Measurements from ENCODE around the gene SNAP25.

SNAP25 gene

DNA sequence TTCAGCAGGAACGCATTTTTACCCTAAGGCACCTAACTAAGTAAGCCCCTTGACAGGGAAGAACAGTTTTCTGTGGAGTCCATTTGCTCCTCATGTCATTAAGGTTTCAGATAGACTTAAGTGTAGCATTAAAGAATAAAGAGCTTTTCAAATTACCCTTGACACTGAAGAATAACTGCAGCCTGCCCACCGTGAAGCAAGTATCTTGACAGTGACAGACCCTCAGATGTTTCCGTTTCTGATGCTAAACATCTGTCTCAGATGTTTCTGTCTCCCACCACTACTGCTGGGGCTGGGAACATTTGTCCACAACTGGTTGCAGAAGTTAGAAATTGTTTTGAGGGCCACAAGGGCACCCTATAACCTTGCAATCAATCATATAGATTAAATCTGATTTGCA is 50.0 kb downstream of the SNAP25 start:
- no peak for DNase-seq

DNA sequence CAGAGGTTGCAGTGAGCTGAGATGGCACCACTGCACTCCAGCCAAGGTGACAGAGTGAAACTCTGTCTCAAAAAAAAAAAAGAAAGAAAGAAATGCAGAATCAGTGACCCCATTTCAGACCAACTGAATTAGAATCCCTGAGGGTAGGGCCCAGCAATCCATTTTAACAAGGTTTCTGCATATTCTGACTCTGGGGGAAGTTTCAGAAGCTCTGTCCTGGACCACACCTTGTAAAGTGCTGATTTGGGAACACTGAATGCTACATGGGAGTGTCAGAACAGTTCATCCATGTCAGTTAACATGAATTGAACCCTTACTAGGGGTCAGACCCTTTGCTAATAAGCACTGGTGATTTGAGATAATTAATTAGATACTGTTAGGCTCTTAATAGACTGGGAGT is 52.0 kb downstream of the SNAP25 start:
- DNase-seq = no peak

DNA sequence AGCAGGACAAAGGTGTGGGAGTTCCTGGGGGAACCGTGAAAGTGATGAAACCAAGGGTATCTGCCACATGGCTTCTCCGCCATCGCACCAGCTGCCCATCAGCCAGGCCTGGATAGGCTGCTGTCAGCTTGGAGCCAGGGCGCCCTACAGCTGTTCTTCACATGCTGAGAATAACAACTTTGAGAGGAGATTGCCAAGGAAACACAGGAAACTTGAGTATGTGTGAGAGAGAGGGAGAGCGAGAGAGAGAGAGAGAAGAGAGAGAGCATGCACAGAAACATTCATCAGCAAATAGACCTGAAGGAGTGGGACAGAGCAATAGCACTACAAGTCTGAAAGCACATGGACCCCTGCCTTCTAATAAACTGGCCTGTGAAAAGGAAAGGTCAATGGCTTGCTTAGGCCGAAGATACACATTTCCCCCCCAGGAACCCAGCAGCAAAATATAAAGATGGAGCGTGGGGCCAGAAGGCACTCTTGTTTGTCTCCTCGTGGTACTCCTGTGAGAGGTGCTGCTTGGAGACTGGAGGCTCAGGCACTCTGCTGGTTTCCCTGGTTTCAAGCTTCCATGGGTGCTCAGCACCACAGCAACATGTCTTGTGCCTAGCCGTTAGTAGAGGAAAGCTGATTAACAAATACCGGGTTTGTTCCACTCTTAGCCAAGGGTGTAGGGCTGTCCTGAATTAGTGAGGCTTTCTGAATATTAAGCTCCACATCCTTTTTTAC is 53.0 kb downstream of the SNAP25 start:
- DNase-seq = no peak

DNA sequence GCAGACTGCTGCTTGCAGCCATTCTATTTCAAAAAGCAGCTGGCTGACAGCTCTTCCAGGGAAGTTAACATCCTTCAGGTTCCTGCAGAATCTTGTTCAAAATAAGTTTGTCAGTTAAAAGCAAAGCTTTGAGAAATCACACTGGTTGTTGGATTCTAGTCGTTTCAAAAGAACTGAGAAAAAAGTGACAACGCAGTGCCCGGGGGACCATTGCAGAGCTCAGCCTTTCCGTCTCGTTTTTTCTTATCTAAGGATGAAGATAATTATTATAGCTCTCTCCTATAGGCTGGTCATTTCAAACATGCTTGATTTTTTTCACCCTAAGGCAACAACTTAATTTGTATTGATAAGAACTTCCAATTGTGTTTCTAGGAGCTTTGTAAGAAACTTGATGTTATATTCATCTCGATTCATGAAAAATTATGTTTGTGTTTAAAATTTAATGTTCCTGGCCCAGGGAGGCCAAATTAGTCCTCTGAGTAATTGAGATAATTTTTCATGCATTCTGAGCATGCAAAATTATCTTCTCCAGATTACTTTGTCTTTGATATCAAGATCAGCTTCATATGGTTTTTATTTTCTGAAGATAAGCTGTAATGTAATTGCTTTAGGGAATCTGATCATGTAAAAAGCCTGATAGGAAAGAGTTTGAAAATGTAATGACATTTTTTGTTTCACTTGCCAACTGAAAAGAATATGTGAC is 58.4 kb downstream of the SNAP25 start:
- no peak for DNase-seq

DNA sequence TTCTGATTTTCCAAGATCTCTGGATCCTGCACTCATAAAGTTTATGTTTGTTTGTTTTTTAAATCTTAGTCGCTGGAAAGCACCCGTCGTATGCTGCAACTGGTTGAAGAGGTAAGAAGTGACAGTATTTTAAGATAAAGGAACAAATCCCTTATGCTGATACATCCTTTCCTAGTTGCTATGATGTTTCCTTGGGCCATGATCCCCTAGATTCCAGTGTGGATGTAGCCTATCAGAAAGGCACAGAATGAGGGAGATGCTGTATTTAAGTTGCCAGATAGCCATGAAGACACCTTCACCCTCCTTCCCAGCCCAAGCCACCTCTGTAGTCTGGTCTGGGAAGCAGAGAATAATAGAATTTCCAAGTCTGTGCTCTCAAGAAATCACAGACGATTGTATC is 59.0 kb downstream of the SNAP25 start:
- DNase-seq = no peak

DNA sequence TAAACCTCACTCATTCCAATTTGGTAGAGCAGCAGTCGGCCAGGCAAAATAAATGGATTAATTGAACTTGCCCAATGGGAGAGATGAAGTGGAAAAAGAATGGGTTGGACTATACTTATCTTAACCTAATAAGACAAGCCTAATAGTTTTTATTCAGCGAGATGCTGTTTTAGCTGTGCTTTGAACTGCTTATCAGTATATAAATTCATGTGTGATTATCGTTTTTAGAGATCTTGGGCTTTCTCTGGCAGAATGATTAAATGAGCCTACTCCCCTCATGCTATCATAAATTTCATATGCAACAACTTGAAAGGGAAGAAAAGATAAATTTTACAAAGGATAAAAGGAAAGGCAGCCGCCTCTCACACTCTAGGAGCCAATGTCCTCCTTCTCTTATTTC is 59.8 kb downstream of the SNAP25 start:
- DNase-seq = no peak

DNA sequence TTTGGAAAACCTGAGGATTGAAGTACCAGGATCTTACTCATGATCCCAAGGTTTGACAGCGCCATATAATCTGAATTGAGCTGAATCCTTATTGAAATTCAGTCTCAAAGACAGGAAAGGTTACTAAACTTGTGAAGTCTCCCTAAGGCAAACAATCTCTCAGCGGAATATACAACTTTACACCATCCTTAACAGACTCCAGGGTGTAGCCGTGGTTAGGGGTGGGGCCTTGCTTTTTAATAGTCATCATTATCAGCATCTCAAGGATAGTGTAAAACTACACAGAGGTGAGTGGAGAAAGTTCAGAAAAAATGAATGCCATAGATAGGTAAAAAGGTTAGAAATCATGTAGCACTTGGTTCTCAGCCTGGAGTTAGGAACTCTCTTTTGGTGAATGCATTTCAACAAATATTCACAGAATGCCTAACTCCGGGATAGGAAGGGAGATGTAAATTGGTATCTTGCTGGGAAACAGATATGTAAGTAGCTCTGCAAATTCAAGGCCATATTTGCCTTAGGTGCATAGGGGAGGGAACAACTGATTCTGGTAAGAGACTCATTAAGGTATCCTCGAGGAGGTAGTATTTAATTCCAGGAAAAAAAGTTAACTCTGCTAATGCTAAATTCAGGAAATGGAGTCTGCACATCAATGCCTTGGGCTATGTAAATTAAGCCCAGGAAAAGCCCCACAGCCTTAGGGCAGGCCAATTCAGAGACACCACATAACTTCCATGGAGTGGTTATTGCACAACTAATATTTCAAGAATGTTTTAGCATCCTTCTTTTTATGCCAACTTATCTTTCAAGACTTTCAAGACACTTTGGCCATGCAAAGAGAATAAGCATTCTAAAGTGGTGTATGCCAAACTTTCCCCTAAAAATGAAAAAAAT is 61.6 kb downstream of the SNAP25 start:
- DNase-seq = no peak

DNA sequence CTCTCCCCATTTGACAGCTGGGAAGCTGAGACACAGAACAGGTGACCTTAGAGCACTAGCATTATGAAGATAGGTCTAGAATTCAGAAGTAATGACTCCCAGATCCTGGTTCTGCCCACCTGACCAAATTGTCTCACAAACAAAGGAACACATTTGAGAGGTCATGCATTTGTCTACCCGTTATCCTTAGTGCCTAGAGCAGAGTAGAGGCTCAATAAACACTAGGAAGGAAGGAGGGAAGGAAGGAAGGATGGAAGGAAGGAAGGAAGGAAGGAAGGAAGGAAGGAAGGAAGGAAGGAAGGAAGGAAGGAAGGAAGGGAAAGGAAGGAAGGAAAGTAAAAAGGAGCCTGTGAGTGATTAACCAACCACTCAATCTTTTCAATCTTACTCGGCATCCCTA is 63.3 kb downstream of the SNAP25 start:
- no peak for DNase-seq

DNA sequence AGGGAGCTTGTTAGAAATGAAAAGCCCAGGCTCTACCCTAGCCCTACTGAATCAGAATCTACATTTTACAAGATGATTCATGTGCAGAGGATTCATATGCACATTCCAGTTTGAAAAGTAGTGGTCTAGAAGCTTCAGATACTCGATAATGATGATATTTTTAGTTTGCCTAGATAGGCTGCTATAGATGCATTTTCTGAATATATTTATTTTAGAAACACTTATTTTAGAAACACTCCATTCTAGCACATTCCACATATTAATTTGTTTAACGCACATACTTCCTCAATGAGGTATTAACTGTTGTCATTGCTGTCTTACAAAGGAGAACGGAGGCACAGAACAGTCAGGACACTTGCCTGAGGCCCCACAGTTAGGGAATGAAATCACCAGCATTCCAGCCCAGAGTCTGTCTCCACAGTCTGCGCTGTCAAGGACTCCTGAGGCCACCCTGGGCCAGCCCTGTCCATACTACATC is 64.4 kb downstream of the SNAP25 start:
- no peak for DNase-seq

DNA sequence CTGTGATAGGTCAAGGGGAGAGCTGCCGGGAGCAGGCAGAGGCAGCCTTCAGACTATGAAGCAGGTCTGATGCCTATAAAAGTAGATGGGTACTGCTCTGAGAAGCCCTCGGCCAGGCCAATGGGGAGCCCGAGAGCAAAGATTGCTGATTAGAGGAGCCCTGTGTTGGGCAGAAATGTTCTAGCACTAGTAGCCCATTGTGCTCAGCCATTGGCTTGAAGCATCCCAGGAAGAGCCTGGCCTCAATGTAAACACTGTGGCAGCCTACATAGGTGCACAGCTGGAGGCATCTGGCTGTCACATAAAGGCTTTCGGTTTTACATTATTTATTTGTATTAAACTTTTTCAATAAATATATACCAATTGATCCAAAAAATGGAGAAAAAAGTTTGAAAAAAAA is 67.7 kb downstream of the SNAP25 start:
- DNase-seq = no peak

DNA sequence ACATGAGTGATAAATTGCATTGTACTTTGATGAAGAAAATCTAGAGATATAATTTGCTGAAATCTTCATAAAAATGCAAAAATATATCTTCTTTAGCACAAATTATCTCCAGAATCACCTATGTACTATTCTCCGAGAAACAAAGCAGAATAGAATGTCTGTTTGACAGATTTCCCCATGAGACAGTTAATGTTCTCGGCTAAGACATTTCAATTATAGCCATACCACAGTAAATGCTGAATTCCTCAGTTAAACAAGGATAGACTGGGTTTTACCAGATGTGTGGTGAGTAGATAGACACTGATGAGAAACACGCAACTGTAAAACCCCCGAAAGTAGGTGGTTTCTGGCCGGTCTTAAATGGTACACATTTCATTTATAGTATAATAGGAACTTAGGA is 69.8 kb downstream of the SNAP25 start:
- no peak for DNase-seq

DNA sequence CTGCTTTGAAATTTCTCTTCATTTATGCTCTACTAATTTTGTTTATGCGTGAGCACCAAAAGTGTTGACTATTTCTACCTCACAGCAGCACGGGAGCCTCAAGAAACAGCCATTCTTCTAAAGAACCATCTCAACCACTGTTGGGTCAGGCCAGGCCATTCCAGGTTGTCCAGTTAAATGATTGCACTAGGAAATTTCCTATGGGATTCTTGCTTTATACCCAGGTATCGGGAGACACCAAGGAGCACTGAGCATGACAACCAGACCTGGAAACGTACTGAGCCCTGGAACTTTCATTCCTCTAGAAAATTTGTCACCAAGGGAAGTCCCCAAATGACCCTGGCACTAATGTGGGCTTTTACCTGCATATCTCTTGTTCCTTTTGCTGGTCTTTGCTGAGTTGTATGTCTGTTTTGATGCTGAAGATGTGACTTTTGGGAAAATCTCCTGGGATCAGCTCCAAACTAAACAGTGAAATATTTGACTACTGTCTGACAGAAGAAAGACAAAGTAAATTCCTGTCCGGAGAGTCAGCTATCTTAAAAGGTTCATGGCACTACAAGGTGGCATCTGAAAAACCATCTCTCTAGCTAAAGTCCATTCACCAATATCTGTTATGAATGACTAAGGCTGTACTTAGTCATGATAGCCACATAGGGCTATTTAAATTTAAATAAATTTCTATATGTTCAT is 70.5 kb downstream of the SNAP25 start:
- DNase-seq = no peak

DNA sequence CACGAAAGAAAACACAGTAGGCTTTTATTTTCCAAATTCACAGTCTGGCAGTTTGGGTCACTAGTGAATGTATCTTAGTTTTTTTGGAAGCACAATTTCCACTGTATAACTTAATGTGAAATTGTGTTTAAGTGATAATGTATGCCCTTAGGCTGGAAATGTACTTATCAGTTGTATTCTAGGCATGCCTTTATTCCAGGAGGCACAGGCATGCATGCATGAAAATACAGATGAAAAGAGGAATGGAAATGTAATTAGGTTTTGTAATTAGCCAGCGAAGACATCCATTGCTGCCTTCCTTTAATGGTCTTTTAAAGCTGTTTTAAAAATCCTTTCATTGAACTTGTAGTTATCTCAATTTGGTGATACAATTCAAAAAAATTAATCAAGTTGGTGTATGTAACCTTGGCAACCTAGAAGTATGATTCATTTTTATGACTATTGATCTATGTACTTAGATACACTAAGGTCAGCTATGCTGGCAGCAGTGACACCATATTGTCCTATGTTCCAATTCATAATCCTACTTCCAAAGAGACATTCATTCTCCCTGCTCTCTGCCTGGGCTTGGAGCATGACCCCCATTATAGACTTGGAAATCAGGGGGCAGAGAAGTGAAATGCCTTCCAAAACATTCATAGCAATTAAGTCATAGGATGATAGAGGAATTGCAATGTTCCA is 73.1 kb downstream of the SNAP25 start:
- DNase-seq = no peak

DNA sequence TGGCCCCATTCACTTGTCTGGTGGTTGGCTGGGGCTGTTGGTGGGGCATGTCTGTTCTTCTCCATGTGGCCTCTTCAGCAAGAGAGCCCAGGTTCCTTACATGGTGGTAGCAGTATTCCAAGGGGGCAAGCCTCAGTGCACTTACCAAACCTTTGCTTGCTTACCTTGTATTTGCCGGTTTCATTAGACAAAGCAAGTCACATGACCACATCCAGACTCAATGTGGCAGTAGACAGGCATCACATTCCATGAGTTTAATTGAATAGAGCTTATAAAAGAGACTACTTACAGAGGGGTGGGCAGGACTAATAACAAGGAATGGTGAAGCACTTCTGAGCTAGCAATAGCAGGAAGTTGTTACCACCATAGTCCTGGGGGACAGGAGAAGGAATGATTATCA is 78.6 kb downstream of the SNAP25 start:
- no peak for DNase-seq

DNA sequence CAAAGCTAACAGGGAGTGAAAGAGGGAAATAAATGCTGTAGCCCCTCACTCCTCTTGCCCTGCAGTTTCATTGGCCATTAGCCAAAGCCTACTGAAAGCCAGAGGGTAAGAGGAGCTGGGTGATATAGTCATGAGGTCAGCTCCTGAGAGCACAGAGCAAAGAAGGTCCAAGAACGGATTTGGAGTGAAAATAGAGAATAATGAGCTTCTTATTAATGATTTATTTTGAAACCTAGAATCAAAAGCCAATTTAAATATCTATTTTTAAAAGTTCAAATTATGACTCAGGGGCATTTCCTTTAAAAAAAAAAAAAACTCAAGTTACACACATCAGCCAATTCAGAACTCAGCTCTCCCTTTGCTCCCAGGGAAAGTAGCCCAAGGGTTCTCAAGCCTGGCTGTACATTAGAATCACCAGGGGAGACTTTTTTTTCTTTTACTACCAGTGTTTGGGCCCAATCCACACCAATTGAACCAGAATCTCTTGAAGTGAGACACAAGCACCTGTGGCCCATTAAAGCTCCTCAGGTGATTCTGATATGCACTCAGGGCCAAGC is 79.1 kb downstream of the SNAP25 start:
- DNase-seq = no peak

DNA sequence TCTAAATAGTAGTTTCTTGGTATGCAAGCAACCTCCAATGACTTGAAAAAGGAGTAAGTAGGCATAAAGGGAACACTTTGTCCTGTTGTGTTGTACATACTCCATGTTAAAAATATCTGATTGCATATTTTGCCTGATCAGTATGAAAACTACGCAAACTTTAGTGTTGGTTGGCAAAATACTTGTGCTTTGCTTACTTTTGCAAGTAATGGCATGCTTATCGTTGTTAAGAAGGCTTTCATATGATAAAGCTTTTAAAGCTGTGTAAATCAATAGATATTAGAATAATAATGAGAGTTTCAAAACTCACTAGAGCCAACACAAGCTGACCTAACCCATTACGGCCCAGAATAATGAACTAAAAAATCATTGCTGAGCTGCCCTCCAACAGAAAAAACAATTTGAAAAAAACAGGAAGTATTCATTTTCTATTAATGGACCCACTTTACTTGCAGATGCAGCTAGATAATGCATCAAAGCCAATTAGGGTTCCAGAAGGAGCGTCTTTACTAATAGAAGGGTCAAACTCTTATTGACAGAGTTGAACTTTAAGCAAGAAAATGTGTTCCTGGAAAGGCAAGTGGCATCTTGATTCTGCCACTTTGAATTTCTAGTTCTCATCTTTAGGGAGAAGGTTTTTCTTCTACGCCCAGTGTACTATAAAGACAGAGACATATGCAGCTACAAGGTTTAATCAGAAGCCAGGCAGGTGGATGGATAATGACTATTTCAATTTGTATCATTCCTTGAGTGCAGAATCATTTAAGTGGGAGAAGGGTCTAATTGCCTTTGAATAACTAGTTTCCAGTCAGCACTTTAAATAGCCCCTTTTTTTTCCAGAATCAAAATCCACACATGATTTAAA is 82.2 kb downstream of the SNAP25 start:
- DNase-seq = no peak

DNA sequence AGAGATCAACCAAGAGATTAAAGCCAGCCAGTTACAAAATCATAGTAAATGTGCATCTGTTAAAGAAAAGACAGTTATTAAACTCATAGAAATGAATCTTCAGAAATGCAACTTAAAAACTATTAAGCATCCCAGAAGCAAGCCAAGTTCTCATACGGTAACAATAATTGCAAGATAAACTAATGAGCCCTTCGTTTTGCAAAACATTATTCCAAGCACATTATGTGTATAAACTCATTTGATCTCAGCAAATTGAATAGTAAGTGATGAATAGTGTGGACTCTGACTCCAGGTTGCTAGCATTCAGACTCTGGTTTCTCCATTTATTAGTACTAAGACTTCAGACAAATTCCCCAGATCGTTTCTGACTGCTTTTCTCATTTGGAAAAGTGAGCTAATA is 85.2 kb downstream of the SNAP25 start:
- DNase-seq = no peak

DNA sequence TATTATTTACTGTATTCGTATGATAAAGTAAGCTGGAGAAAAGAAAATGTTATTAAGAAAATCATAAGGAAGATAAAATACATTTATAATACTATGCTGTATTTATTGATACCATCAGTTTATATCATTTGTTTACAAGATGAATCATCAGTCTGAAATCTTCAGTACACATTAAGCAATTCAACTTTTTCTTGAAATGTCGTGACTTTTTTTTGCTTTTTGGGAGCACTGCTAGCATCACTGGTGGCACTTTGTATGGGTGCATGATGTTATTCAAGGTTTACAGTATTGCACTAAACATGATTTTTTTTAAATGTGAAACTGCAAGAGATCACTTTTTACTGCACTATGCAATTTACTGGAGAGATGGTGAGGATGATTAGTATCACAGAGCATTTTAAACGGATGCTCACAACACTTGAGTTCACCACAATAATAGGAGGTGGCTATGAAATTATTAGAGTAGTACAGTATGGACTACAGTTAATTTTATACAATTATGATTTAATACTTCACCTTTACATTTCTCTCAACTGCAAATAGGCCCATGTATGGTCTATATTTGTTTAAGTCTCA is 85.9 kb downstream of the SNAP25 start:
- DNase-seq = no peak

DNA sequence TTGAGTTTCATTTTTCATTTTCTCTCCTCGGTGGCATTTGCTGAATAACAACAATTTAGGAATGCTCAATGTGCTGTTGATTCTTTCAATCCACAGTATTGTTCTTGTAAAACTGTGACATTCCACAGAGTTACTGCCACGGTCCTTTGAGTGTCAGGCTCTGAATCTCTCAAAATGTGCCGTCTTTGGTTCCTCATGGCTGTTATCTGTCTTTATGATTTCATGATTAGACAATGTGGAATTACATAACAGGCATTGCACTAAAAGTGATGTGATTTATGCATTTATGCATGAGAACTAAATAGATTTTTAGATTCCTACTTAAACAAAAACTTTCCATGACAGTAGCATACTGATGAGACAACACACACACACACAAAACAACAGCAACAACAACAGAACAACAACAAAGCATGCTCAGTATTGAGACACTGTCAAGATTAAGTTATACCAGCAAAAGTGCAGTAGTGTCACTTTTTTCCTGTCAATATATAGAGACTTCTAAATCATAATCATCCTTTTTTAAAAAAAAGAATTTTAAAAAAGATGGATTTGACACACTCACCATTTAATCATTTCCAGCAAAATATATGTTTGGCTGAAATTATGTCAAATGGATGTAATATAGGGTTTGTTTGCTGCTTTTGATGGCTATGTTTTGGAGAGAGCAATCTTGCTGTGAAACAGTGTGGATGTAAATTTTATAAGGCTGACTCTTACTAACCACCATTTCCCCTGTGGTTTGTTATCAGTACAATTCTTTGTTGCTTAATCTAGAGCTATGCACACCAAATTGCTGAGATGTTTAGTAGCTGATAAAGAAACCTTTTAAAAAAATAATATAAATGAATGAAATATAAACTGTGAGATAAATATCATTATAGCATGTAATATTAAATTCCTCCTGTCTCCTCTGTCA is 88.1 kb downstream of the SNAP25 start:
- no peak for DNase-seq

DNA sequence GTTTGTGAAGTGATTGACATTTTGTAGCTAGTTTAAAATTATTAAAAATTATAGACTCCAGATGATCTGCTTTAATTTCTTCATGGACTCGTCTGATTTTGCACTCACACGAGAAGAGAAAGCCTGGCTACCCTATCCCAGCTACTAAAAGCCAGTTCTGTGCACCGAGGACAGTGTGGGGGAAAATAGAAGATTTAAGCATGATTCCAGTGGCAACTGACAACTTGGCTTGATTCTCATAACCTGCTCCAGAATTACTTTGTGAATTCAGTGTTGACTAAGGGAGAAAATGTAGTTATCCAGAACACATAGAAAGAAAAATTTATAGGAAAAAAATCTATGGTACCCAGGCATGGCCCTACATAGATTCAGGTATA is 88.7 kb downstream of the SNAP25 start:
- no peak for DNase-seq
